ENCODE measurements around the gene TSPAN5.

The TSPAN5 gene

DNA sequence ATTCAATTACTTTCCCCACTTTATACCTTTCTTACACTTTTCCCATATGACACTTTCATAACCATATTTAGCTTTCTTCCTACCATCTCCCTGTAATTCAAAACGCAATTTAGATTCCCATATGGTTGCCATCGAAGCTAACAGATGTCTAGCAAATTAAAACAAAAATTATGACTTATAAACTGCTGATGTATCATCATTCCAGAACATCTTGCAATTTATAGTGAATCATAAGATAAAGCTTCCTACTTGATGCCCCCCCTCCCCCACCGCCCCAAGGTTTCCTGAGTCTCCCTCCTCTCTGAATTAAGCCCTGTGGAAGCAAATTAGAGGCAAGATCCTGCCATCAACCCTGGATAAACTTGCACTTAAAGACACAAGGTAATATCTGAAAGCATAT lies 5.4 kb downstream of the TSPAN5 start:
- Histone ChIP-seq H3K4me3 (replicated peaks; ENCODE audit: low read depth, low read length) (no peak overlapping the region), H3K36me3 (ENCODE audit: control insufficient read depth, insufficient read depth, low read length) (no peaks in the 10 kb centered on the region), H3K27me3 (replicated peaks; ENCODE audit: control insufficient read depth, insufficient read depth, low read length) (peaks cover 6% of the 10 kb centered on the region)
- no peak for DNase-seq (ENCODE audit: extremely low read depth, insufficient read length)
- TF ChIP-seq CTCF (IDR thresholded peaks at IDR 0.05; ENCODE audit: insufficient read depth, low read length, poor library complexity, severe bottlenecking) = no peak

DNA sequence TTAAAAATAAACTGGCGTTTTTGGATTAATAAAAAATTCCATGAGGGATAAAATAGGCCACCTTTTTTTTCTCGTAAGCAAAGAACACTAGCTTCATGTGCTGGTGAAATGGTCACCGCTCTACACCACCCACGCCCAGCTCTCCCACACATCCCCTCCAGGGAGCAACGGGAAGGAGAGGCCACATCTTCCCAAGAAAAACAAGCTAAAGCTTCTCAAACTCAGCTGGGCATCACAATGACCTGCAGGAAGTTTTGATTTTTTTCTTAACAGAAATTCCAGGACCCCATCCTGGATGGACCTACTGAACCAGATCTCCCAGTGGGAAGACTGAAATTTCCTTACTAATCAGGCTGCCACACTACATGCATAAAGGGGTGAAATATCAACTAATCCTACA lies 9.8 kb downstream of the TSPAN5 start:
- no peaks in the 10 kb centered on the region for H3K36me3 ChIP-seq (ENCODE audit: control insufficient read depth, insufficient read depth, low read length)
- TF ChIP-seq CTCF (IDR thresholded peaks at IDR 0.05; ENCODE audit: insufficient read depth, low read length, poor library complexity, severe bottlenecking) = no peak
- no peaks in the 10 kb centered on the region for H3K27me3 ChIP-seq (replicated peaks; ENCODE audit: control insufficient read depth, insufficient read depth, low read length)
- DNase-seq (ENCODE audit: extremely low read depth, insufficient read length) = no peak
- H3K4me3 ChIP-seq (replicated peaks; ENCODE audit: low read depth, low read length) = no peak overlapping the region

DNA sequence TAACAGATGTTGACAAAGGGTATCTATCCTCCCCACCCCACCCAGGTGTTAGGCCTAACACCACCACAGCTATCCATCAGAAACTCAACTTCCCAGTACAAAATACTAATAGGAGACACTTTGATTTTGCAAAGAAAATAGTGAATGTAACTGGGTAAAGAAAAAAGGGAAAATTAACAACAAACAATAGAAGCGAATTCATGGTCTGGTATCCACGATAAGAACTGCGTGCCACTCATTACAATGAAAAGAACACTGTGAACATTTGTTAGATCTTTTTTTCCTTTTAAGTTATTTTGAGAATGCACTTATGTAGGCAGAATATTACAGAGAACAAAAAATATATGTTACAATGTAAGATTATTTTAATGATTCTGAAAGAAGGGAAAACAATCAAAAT lies 12.0 kb downstream of the TSPAN5 start:
- H3K4me3 ChIP-seq (replicated peaks; ENCODE audit: low read depth, low read length) = no peak overlapping the region
- no peaks in the 10 kb centered on the region for H3K36me3 ChIP-seq (ENCODE audit: control insufficient read depth, insufficient read depth, low read length)
- no peak for DNase-seq (ENCODE audit: extremely low read depth, insufficient read length)
- TF ChIP-seq CTCF (IDR thresholded peaks at IDR 0.05; ENCODE audit: insufficient read depth, low read length, poor library complexity, severe bottlenecking) = no peak
- no peaks in the 10 kb centered on the region for H3K27me3 ChIP-seq (replicated peaks; ENCODE audit: control insufficient read depth, insufficient read depth, low read length)

- Histone ChIP-seq H3K4me3 (replicated peaks; ENCODE audit: low read depth, low read length) (no peak overlapping the region), H3K27me3 (replicated peaks; ENCODE audit: control insufficient read depth, insufficient read depth, low read length) (no peaks in the 10 kb centered on the region), H3K36me3 (ENCODE audit: control insufficient read depth, insufficient read depth, low read length) (no peaks in the 10 kb centered on the region)
- no peak for DNase-seq (ENCODE audit: extremely low read depth, insufficient read length)
- TF ChIP-seq CTCF (IDR thresholded peaks at IDR 0.05; ENCODE audit: insufficient read depth, low read length, poor library complexity, severe bottlenecking) = no peak
These were observed 12.9 kb downstream of the TSPAN5 start for GRCh38 chr4:98645527-98645926.

DNA sequence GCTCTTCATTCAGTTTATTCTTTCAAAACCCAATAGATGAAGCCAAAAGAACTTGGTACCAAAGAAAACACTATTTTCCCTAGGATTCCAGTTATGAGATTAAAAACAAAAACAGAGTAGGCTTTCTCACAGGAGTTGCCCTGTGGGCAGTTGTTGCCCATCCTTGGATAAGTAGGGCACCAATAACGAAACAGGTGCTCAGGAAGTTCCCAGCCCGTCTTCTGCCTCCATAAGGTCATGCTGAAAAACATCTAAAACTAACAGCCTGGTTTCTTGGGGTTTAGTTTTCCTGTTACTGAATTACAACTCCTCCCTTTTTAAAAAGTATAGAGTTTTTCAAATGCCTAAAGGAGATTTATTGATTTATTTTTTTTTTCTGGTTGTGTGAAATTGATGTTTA lies 14.7 kb downstream of the TSPAN5 start:
- no peaks in the 10 kb centered on the region for H3K36me3 ChIP-seq (ENCODE audit: control insufficient read depth, insufficient read depth, low read length)
- no peak for TF ChIP-seq CTCF (IDR thresholded peaks at IDR 0.05; ENCODE audit: insufficient read depth, low read length, poor library complexity, severe bottlenecking)
- H3K27me3 ChIP-seq (replicated peaks; ENCODE audit: control insufficient read depth, insufficient read depth, low read length) = no peaks in the 10 kb centered on the region
- H3K4me3 ChIP-seq (replicated peaks; ENCODE audit: low read depth, low read length) = no peak overlapping the region
- DNase-seq (ENCODE audit: extremely low read depth, insufficient read length) = no peak

DNA sequence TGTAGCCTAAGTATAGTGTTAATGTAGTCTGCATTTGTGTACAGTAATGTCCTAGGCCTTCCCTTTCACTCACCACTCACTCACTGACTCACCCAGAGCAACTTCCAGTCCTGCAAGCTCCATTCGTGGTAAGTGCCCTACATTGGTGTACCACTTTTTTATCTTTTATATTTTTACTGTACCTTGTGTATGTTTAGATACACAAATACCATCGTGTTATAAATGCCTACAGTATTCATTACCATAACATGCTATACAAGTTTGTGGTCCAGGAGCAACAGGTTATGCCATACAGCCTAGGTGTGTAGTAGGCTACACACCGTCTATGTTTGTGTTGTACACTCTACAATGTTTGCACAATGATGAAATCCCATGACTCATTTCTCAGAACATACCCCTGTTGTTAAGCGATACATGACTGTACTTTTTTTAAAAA lies 15.4 kb downstream of the TSPAN5 start:
- Histone ChIP-seq H3K27me3 (replicated peaks; ENCODE audit: control insufficient read depth, insufficient read depth, low read length) (no peaks in the 10 kb centered on the region), H3K36me3 (ENCODE audit: control insufficient read depth, insufficient read depth, low read length) (no peaks in the 10 kb centered on the region), H3K4me3 (replicated peaks; ENCODE audit: low read depth, low read length) (no peak overlapping the region)
- no peak for TF ChIP-seq CTCF (IDR thresholded peaks at IDR 0.05; ENCODE audit: insufficient read depth, low read length, poor library complexity, severe bottlenecking)
- no peak for DNase-seq (ENCODE audit: extremely low read depth, insufficient read length)

Data from GM06990 (cell line).